BLaER1 (cell line): ENCODE measurements around the gene GRK7.
"Not testable (repeated sequence)": the region's sequence is repeated elsewhere in the genome, so short reads cannot be mapped to it uniquely, and the experiment has no call there.

ENCODE experiments used
- H3K27ac ChIP-seq: shearing (Covaris generic); formaldehyde crosslinking; 2 replicates; pipeline ENCODE4 v1.8.1; 2022
- H3K27me3 ChIP-seq: shearing (Covaris generic); formaldehyde crosslinking; 2 replicates; pipeline ENCODE4 v1.8.1; 2022
- H3K36me3 ChIP-seq: shearing (Covaris generic); formaldehyde crosslinking; 2 replicates; pipeline ENCODE4 v1.8.1; 2022
- H3K4me1 ChIP-seq: shearing (Covaris generic); formaldehyde crosslinking; 2 replicates; pipeline ENCODE4 v1.8.1; 2022
- H3K4me2 ChIP-seq: shearing (Covaris generic); formaldehyde crosslinking; 2 replicates; pipeline ENCODE4 v1.8.1; 2022
- H3K4me3 ChIP-seq: shearing (Covaris generic); formaldehyde crosslinking; 2 replicates; pipeline ENCODE4 v1.8.1; 2022
- H3K9ac ChIP-seq: shearing (Covaris generic); formaldehyde crosslinking; 2 replicates; pipeline ENCODE4 v1.8.1; 2022
- H3K9me3 ChIP-seq: shearing (Covaris generic); formaldehyde crosslinking; 2 replicates; pipeline ENCODE4 v1.8.1; 2022
- H4K20me1 ChIP-seq: shearing (Covaris generic); formaldehyde crosslinking; 2 replicates; pipeline ENCODE4 v1.8.1; 2022
- Cebpa-rat ChIP-seq: shearing (Covaris generic); IDR thresholded peaks from 2 replicates; pipeline ENCODE4 v1.8.1; 2022

Gene GRK7

GRCh38 chr3:141746962-141747361 lies 16.2 kb upstream of the GRK7 start:
- H3K4me2 ChIP-seq = no peak overlapping the region
- no peak overlapping the region for H3K9ac ChIP-seq
- no peaks in the 10 kb centered on the region for H3K9me3 ChIP-seq
- H3K36me3 ChIP-seq = peaks cover 77% of the 10 kb centered on the region
- no peak for TF ChIP-seq Cebpa-rat
- H4K20me1 ChIP-seq = peaks cover 65% of the 10 kb centered on the region
- no peaks in the 10 kb centered on the region for H3K27me3 ChIP-seq
- no peak overlapping the region for H3K4me3 ChIP-seq
- no peaks in the 10 kb centered on the region for H3K4me1 ChIP-seq
- no peak overlapping the region for H3K27ac ChIP-seq

- Histone ChIP-seq H3K4me2 (no peak overlapping the region), H3K27ac (no peak overlapping the region), H4K20me1 (0 out of 2 replicates have a peak, but pooled peaks cover 6% of the 10 kb centered on the region), H3K4me1 (no peaks in the 10 kb centered on the region), H3K27me3 (no peaks in the 10 kb centered on the region), H3K9me3 (no peaks in the 10 kb centered on the region), H3K9ac (no peak overlapping the region), H3K4me3 (no peak overlapping the region), H3K36me3 (peaks cover 22% of the 10 kb centered on the region)
- no peak for TF ChIP-seq Cebpa-rat
Observed at GRCh38 chr3:141753399-141753798, 9.8 kb upstream of the GRK7 start.

GRCh38 chr3:141754032-141754431 lies 9.2 kb upstream of the GRK7 start:
- Histone ChIP-seq H3K9ac (no peak overlapping the region), H3K27ac (no peak overlapping the region), H3K4me1 (no peaks in the 10 kb centered on the region), H3K9me3 (no peaks in the 10 kb centered on the region), H3K4me2 (no peak overlapping the region), H3K36me3 (peaks cover 15% of the 10 kb centered on the region), H3K27me3 (no peaks in the 10 kb centered on the region), H3K4me3 (no peak overlapping the region), H4K20me1 (no peaks in the 10 kb centered on the region)
- no peak for TF ChIP-seq Cebpa-rat

- H3K4me2 ChIP-seq = not testable (repeated sequence)
Observed at GRCh38 chr3:141762552-141762951, 656 bp upstream of the GRK7 start.

GRCh38 chr3:141764045-141764444 lies 837 bp downstream of the GRK7 start:
- Histone ChIP-seq H4K20me1 (no peaks in the 10 kb centered on the region), H3K4me1 (peaks cover 15% of the 10 kb centered on the region), H3K9ac (no peak overlapping the region), H3K27ac (no peak overlapping the region), H3K4me2 (no peak overlapping the region), H3K27me3 (no peaks in the 10 kb centered on the region), H3K9me3 (no peaks in the 10 kb centered on the region), H3K4me3 (no peak overlapping the region), H3K36me3 (no peaks in the 10 kb centered on the region)
- no peak for TF ChIP-seq Cebpa-rat

More at GRCh38 chr3:141762552-141762951, 656 bp upstream of the GRK7 start:
- H4K20me1 ChIP-seq, H3K4me3 ChIP-seq, H3K9me3 ChIP-seq, H3K27ac ChIP-seq, H3K9ac ChIP-seq, H3K27me3 ChIP-seq, H3K36me3 ChIP-seq: not testable (repeated sequence)
- H3K4me1 ChIP-seq = peaks cover 15% of the 10 kb centered on the region

GRCh38 chr3:141764465-141764864 lies 1.3 kb downstream of the GRK7 start:
- peak overlapping the region; percentile 19; the same call in 1 of the 2 replicates for H3K9ac ChIP-seq
- peak overlapping the region; percentile 57 for H3K4me2 ChIP-seq
- no peaks in the 10 kb centered on the region for H3K9me3 ChIP-seq
- peak overlapping the region; percentile 51 for H3K27ac ChIP-seq
- H3K27me3 ChIP-seq = no peaks in the 10 kb centered on the region
- H3K4me3 ChIP-seq = no peak overlapping the region
- H3K36me3 ChIP-seq = no peaks in the 10 kb centered on the region
- no peak for TF ChIP-seq Cebpa-rat
- H4K20me1 ChIP-seq = no peaks in the 10 kb centered on the region
- peaks cover 15% of the 10 kb centered on the region for H3K4me1 ChIP-seq

- Histone ChIP-seq H3K9me3 (no peaks in the 10 kb centered on the region), H3K4me2 (peak overlapping the region; percentile 57), H4K20me1 (no peaks in the 10 kb centered on the region), H3K27me3 (no peaks in the 10 kb centered on the region), H3K27ac (peak overlapping the region; percentile 51), H3K36me3 (no peaks in the 10 kb centered on the region), H3K4me3 (no peak overlapping the region), H3K4me1 (peaks cover 15% of the 10 kb centered on the region), H3K9ac (peak overlapping the region; percentile 19; the same call in 1 of the 2 replicates)
- no peak for TF ChIP-seq Cebpa-rat
Observed at GRCh38 chr3:141764986-141765385, 1.8 kb downstream of the GRK7 start.

- no peak for TF ChIP-seq Cebpa-rat
- no peaks in the 10 kb centered on the region for H3K27me3 ChIP-seq
- no peak overlapping the region for H3K4me2 ChIP-seq
- H3K4me3 ChIP-seq = no peak overlapping the region
- H3K9me3 ChIP-seq = no peaks in the 10 kb centered on the region
- H3K36me3 ChIP-seq = no peaks in the 10 kb centered on the region
- H3K4me1 ChIP-seq = peaks cover 15% of the 10 kb centered on the region
- no peak overlapping the region for H3K9ac ChIP-seq
- no peak overlapping the region for H3K27ac ChIP-seq
- no peaks in the 10 kb centered on the region for H4K20me1 ChIP-seq
Observed at GRCh38 chr3:141767066-141767465, 3.9 kb downstream of the GRK7 start.

- no peak overlapping the region for H3K4me2 ChIP-seq
- H3K9ac ChIP-seq = no peak overlapping the region
- no peak for TF ChIP-seq Cebpa-rat
- H4K20me1 ChIP-seq = no peaks in the 10 kb centered on the region
- H3K4me1 ChIP-seq = peaks cover 14% of the 10 kb centered on the region
- H3K36me3 ChIP-seq = no peaks in the 10 kb centered on the region
- H3K27me3 ChIP-seq = no peaks in the 10 kb centered on the region
- no peak overlapping the region for H3K27ac ChIP-seq
- no peaks in the 10 kb centered on the region for H3K9me3 ChIP-seq
- no peak overlapping the region for H3K4me3 ChIP-seq
Observed at GRCh38 chr3:141769221-141769894, 6.2 kb downstream of the GRK7 start.

GRCh38 chr3:141773676-141774075 lies 10.5 kb downstream of the GRK7 start:
- Histone ChIP-seq H3K36me3 (no peaks in the 10 kb centered on the region), H4K20me1 (no peaks in the 10 kb centered on the region), H3K4me3 (no peak overlapping the region), H3K9ac (no peak overlapping the region), H3K4me1 (no peaks in the 10 kb centered on the region), H3K9me3 (no peaks in the 10 kb centered on the region), H3K27ac (no peak overlapping the region), H3K27me3 (no peaks in the 10 kb centered on the region; the same call in 1 of the 2 replicates), H3K4me2 (no peak overlapping the region)
- no peak for TF ChIP-seq Cebpa-rat

GRCh38 chr3:141776376-141776775 lies 13.2 kb downstream of the GRK7 start:
- Histone ChIP-seq H3K9ac (no peak overlapping the region), H3K4me1 (no peaks in the 10 kb centered on the region), H3K9me3 (no peaks in the 10 kb centered on the region), H3K4me2 (no peak overlapping the region), H3K36me3 (no peaks in the 10 kb centered on the region), H3K27me3 (no peaks in the 10 kb centered on the region; the same call in 1 of the 2 replicates), H4K20me1 (no peaks in the 10 kb centered on the region), H3K27ac (no peak overlapping the region), H3K4me3 (no peak overlapping the region)
- no peak for TF ChIP-seq Cebpa-rat
